HL-60 (cell line): ENCODE measurements around the gene AGAP1.

Experiments used
- GABPA ChIP-seq: IDR thresholded peaks from 2 replicates; pipeline ENCODE4 v1.6.1; 2012; ENCODE audit warnings: low read depth
- POLR2AphosphoS5 ChIP-seq: IDR thresholded peaks from 2 replicates; pipeline ENCODE4 v1.6.1; 2012; ENCODE audit warnings: low read depth
- SPI1 ChIP-seq: IDR thresholded peaks from 2 replicates; pipeline ENCODE4 v1.6.1; 2012; ENCODE audit warnings: low read depth, mild to moderate bottlenecking, borderline replicate concordance
- TF ChIP-seq, protein P1 (sequence below): IDR thresholded peaks from one replicate; pipeline ENCODE4 v1.5.1; 2011; ENCODE audit warnings: low read length, control low read depth, inconsistent platforms; ENCODE audit not compliant: insufficient read depth
- TF ChIP-seq, protein P2 (sequence below): IDR thresholded peaks from 2 replicates; pipeline ENCODE4 v1.6.1; 2012; ENCODE audit warnings: low read depth; ENCODE audit not compliant: insufficient replicate concordance

DNA sequence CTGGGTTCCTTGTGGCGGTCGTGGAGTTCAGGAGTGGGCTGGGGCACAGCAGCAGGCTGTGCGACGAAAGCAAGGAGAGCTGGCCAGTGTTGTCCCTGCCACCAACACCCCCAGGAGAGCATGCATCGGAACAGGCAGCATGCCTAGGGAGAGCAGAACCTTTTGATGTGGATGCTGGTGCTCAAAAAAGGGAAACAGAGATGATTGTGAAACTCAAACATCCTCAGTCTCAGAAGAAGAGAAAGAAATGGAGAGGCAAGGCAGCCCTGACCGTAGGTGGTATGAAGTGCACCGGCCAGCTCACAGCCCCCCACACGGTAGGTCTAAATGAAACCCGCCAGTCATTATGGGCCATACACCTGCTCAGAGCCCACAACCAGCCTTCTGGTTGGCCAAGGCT, 420.9 kb downstream of the AGAP1 start:
- TF ChIP-seq, protein P1, sequence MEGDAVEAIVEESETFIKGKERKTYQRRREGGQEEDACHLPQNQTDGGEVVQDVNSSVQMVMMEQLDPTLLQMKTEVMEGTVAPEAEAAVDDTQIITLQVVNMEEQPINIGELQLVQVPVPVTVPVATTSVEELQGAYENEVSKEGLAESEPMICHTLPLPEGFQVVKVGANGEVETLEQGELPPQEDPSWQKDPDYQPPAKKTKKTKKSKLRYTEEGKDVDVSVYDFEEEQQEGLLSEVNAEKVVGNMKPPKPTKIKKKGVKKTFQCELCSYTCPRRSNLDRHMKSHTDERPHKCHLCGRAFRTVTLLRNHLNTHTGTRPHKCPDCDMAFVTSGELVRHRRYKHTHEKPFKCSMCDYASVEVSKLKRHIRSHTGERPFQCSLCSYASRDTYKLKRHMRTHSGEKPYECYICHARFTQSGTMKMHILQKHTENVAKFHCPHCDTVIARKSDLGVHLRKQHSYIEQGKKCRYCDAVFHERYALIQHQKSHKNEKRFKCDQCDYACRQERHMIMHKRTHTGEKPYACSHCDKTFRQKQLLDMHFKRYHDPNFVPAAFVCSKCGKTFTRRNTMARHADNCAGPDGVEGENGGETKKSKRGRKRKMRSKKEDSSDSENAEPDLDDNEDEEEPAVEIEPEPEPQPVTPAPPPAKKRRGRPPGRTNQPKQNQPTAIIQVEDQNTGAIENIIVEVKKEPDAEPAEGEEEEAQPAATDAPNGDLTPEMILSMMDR: no peak
- TF ChIP-seq GABPA: no peak
- TF ChIP-seq POLR2AphosphoS5: no peak
- no peak for TF ChIP-seq SPI1
- TF ChIP-seq, protein P2, sequence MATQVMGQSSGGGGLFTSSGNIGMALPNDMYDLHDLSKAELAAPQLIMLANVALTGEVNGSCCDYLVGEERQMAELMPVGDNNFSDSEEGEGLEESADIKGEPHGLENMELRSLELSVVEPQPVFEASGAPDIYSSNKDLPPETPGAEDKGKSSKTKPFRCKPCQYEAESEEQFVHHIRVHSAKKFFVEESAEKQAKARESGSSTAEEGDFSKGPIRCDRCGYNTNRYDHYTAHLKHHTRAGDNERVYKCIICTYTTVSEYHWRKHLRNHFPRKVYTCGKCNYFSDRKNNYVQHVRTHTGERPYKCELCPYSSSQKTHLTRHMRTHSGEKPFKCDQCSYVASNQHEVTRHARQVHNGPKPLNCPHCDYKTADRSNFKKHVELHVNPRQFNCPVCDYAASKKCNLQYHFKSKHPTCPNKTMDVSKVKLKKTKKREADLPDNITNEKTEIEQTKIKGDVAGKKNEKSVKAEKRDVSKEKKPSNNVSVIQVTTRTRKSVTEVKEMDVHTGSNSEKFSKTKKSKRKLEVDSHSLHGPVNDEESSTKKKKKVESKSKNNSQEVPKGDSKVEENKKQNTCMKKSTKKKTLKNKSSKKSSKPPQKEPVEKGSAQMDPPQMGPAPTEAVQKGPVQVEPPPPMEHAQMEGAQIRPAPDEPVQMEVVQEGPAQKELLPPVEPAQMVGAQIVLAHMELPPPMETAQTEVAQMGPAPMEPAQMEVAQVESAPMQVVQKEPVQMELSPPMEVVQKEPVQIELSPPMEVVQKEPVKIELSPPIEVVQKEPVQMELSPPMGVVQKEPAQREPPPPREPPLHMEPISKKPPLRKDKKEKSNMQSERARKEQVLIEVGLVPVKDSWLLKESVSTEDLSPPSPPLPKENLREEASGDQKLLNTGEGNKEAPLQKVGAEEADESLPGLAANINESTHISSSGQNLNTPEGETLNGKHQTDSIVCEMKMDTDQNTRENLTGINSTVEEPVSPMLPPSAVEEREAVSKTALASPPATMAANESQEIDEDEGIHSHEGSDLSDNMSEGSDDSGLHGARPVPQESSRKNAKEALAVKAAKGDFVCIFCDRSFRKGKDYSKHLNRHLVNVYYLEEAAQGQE: no peak
